Neural progenitor cell (in vitro differentiated cells): Measurements from ENCODE around the gene SH3PXD2B.

Source experiments
- EZH2 ChIP-seq: fragments of 200-600 bp; sonication (generic); IDR thresholded peaks from 2 replicates; pipeline ENCODE4 v1.6.1; 2017; ENCODE audit warnings: antibody characterized with exemption, mild to moderate bottlenecking, moderate library complexity
- EZH2phosphoT487 ChIP-seq: fragments of 200-600 bp; sonication (generic); IDR thresholded peaks from 2 replicates; pipeline ENCODE4 v1.6.1; 2017; ENCODE audit warnings: antibody characterized with exemption
- TF ChIP-seq, protein P1 (sequence below): fragments of 200-600 bp; sonication (generic); IDR thresholded peaks from 2 replicates; pipeline ENCODE4 v1.5.1; 2017; ENCODE audit warnings: antibody characterized with exemption, mild to moderate bottlenecking

DNA sequence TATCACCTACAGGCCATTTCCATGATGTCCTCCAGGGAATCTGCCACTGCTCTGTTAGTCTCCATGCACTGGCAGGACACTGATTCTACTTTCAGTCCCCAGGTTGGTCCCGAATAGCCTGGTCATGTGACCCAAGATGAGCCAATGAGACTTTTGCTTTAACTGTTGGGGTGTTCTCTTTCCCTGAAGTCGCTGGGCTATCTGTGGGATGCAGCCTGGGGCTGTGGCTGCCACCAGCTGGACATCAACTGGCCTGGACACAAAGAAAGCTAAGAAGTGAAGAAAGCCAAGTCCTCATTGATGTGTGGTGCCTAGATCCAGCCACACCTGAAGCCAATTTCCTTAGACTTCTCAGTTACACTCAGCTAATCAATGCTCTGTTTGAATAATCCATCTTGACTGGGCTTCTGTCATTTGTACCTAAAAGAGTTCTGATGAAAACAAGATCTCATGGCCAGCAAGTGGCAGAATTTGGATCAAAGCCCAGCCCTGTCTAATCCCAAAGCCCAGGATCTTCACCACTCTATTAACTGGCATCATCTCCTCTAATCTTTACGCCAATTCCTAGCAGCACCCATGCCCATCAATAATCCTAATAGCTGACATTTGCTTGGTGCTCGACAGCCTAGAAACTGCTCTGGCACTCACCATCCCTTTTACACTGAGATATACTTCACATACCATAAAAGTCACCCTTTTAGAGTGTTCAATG is 37.0 kb downstream of the SH3PXD2B start:
- TF ChIP-seq, protein P1, sequence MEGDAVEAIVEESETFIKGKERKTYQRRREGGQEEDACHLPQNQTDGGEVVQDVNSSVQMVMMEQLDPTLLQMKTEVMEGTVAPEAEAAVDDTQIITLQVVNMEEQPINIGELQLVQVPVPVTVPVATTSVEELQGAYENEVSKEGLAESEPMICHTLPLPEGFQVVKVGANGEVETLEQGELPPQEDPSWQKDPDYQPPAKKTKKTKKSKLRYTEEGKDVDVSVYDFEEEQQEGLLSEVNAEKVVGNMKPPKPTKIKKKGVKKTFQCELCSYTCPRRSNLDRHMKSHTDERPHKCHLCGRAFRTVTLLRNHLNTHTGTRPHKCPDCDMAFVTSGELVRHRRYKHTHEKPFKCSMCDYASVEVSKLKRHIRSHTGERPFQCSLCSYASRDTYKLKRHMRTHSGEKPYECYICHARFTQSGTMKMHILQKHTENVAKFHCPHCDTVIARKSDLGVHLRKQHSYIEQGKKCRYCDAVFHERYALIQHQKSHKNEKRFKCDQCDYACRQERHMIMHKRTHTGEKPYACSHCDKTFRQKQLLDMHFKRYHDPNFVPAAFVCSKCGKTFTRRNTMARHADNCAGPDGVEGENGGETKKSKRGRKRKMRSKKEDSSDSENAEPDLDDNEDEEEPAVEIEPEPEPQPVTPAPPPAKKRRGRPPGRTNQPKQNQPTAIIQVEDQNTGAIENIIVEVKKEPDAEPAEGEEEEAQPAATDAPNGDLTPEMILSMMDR: no peak
- TF ChIP-seq EZH2 (no peak), EZH2phosphoT487 (no peak)
